GM12878 (cell line): Measurements from ENCODE around the gene KISS1R. TPM values are rescaled to one million over a fixed set of nuclear protein-coding genes. Genes with fewer than 3 reads are reported as not detected.

Source experiments
- ATAC-seq: fragments of 200-7000 bp; cut with Tn5 transposase; 3 replicates; pipeline ENCODE4 v1.9.1; 2020; ENCODE audit warnings: mild to moderate bottlenecking, moderate library complexity
- BruUV-seq: library from RNA; stranded (reverse); fragments of 400-500 nt; replicated peaks from 2 replicates; lab custom pipeline; 2021; lab: Mats Ljungman, UMichigan
- CTCF ChIA-PET: fragments of 300-600 bp; sonication (Branson Sonifier 250); formaldehyde crosslinking; extraction: SDS; loops from one replicate; lab custom pipeline; 2021; ENCODE audit warnings: inconsistent platforms; lab: Yijun Ruan, JAX
- POLR2A ChIA-PET: fragments of 350-600 bp; formaldehyde crosslinking; extraction: SDS; loops from one replicate; lab custom pipeline; 2021; ENCODE audit warnings: inconsistent platforms; lab: Charles Lee
- RAD21 ChIA-PET: fragments of 300-600 bp; sonication (Branson Sonifier 250); formaldehyde crosslinking; loops from one replicate; lab custom pipeline; 2023; ENCODE audit warnings: antibody characterized with exemption; ENCODE audit not compliant: unreplicated experiment; lab: Charles Lee
- SMC1A ChIA-PET: fragments of 300-600 bp; sonication (Branson Sonifier 250); formaldehyde crosslinking; loops from one replicate; lab custom pipeline; 2023; ENCODE audit not compliant: unreplicated experiment, uncharacterized antibody; lab: Charles Lee
- DNase-seq: peaks from one replicate; pipeline ENCODE4 v3.0.0-alpha.2; 2011; ENCODE audit warnings: low read depth, low spot score
- FAIRE-seq: peaks from 3 replicates; lab custom pipeline; 2011; peaks lifted over from hg19 to GRCh38; lab: Jason Lieb, UNC
- H2AFZ ChIP-seq: 2 replicates; pipeline ENCODE4 v1.6.0; 2011; ENCODE audit warnings: low read depth, low read length, control low read depth; ENCODE audit not compliant: control insufficient read depth
- H3K27ac ChIP-seq: 2 replicates; pipeline ENCODE4 v1.5.1; 2011; ENCODE audit warnings: control low read depth; ENCODE audit not compliant: control insufficient read depth, insufficient read depth
- H3K27me3 ChIP-seq, 2 experiments: replicated peaks in 1 of 2; 2 replicates each; pipeline versions ENCODE4 v1.6.0 to v1.6.1; 2011; ENCODE audit warnings: low read length in 1 of 2; ENCODE audit not compliant: control insufficient read depth in 2 of 2, insufficient read depth in 2 of 2
- H3K36me3 ChIP-seq, 2 experiments: 2 replicates each; pipeline ENCODE4 v1.5.1; 2011; ENCODE audit warnings: low read length in 1 of 2; ENCODE audit not compliant: control insufficient read depth in 2 of 2, insufficient read depth in 2 of 2
- H3K4me1 ChIP-seq: 2 replicates; pipeline ENCODE4 v1.6.1; 2011; ENCODE audit warnings: mild to moderate bottlenecking, low read length, moderate library complexity, mixed read lengths; ENCODE audit not compliant: control insufficient read depth, insufficient read depth
- H3K4me2 ChIP-seq: 2 replicates; pipeline ENCODE4 v1.6.0; 2011; ENCODE audit warnings: control low read depth; ENCODE audit not compliant: control insufficient read depth, insufficient read depth
- H3K4me3 ChIP-seq: fragments of 200-600 bp; sonication (generic); 2 replicates; pipeline ENCODE4 v1.5.1; 2016
- H3K79me2 ChIP-seq: 2 replicates; pipeline ENCODE4 v1.6.0; 2011; ENCODE audit warnings: low read length; ENCODE audit not compliant: control insufficient read depth, insufficient read depth
- H3K9ac ChIP-seq: 2 replicates; pipeline ENCODE4 v1.8.0; 2011; ENCODE audit warnings: low read length, control low read depth, mixed read lengths; ENCODE audit not compliant: control insufficient read depth, insufficient read depth
- H3K9me3 ChIP-seq: replicated peaks from 3 replicates; pipeline ENCODE4 v1.5.1; 2011; ENCODE audit warnings: mild to moderate bottlenecking, low read length; ENCODE audit not compliant: control insufficient read depth, insufficient read depth
- H4K20me1 ChIP-seq: 2 replicates; pipeline ENCODE4 v1.6.0; 2011; ENCODE audit not compliant: control insufficient read depth, insufficient read depth
- EED ChIP-seq: sonication (generic); IDR thresholded peaks from 2 replicates; pipeline ENCODE4 v1.6.1; 2016; ENCODE audit warnings: antibody characterized with exemption, low read depth
- EP300 ChIP-seq, 2 experiments: fragments of 150-350 bp in 1 of 2; IDR thresholded peaks; 2 replicates each; pipeline ENCODE4 v1.6.1; 2011 to 2012; ENCODE audit warnings: low read depth in 2 of 2, low read length in 2 of 2, borderline replicate concordance in 1 of 2, improper control_type of control experiment in 1 of 2, inconsistent platforms in 1 of 2; ENCODE audit not compliant: control insufficient read depth in 1 of 2
- IRF4 ChIP-seq: IDR thresholded peaks from 2 replicates; pipeline ENCODE4 v1.6.1; 2011; ENCODE audit warnings: low read depth, low read length
- MYB ChIP-seq: fragments of 150-350 bp; IDR thresholded peaks from 2 replicates; pipeline ENCODE4 v1.6.1; 2014; ENCODE audit warnings: mild to moderate bottlenecking, low read depth, low read length, borderline replicate concordance
- NFYB ChIP-seq: IDR thresholded peaks from 2 replicates; pipeline ENCODE4 v1.6.1; 2011; ENCODE audit warnings: low read depth, mild to moderate bottlenecking, low read length, improper control_type of control experiment, moderate library complexity; ENCODE audit not compliant: insufficient read depth
- WGBS: methylation state at CpG from one replicate; pipeline ENCODE4 v1.1.6; 2016; ENCODE audit warnings: low lambda C conversion rate; ENCODE audit not compliant: insufficient replicate concordance, insufficient coverage; ENCODE audit errors: missing lambda C conversion rate; 5-methylcytosine and 5-hydroxymethylcytosine counted together
- in situ Hi-C: fragments of 300-500 bp; cut with MboI; formaldehyde crosslinking; loops from 9 replicates; pipeline ENCODE4 v1.14.3; 2018; ENCODE audit warnings: mixed read lengths
- intact Hi-C: fragments of 100-400 bp; cut with micrococcal nuclease; formaldehyde crosslinking; loops from one replicate; pipeline ENCODE4 v1.14.2; 2022; ENCODE audit not compliant: unreplicated experiment
- polyA plus RNA-seq, 11 experiments: library from polyadenylated mRNA; depleted of rRNA in 4 of 11; unstranded in 6 of 11; stranded (reverse) in 5 of 11; fragments of >200 nt; fragmentation: Nextera tagmentation in 4 of 11; fragmentation: Illumina TruSeq in 1 of 11; extraction: Ambion mirVana in 4 of 11; extraction: Trizol in 1 of 11; gene quantifications; 1 replicate in 1 of 11; 2 replicates in 10 of 11; pipeline versions ENCODE4 v1.2.1 to v1.2.3, GENCODE V29; 2011 to 2016; ENCODE audit warnings: inconsistent platforms in 2 of 11, missing spikeins in 2 of 11, low read depth in 1 of 11
- total RNA-seq, 4 experiments: library from RNA; depleted of rRNA in 3 of 4; stranded (reverse); fragments of >200 nt in 3 of 4; fragmentation: Illumina TruSeq in 1 of 4; extraction: Trizol in 1 of 4; gene quantifications; 2 replicates each; pipeline versions ENCODE4 v1.2.1 to v1.2.3, GENCODE V29; 2013 to 2021

The KISS1R gene
- total and polyA plus RNA-seq, 10 of the 15 experiments (the other 5 are each of a cell fraction or from before 2014, with no cell fraction given) = 0.13 to 2.7 (median 1.4) TPM; not detected in 3

DNA sequence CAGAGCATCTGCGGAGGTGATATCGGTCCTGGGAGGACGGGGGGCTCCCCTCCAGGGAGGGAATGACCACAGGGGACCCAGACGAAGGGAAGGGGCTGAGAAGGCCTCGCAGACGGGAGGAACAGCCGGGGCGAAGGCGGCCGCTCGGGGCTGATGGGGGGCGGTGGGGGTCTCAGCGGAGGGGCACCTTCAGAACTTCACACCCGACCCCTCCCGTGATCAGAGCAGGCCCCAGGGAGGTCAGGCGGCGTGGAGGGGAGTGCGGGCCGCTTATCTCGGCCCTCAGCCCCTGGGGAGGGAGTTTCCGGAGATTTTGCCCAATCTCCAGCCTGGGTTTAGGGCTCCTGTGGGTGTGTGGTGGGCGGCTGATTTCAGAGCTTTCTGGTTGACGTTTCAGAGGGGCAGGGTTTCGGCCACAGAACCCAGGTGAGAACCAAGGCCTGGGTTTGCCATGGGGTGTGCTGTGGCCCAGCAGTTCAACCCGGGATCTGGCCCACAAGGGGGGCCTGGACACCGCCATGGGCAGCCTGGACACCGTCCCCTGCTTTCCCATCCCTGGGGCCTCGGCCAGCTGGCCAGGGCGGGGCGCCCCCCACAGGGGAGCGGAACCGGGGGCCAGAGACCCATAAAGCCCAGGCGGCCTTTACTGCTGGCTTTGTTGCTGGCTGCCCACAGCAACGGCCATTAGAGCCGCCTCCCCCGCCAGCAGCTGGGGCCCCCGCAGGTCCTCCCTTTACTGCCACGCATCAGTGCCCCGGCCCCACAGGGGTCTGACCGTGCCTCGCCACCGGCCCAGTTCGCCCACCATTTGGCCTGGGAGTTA lies 37.8 kb downstream of the KISS1R start (continued):
- TF ChIP-seq IRF4 (peak; percentile 66), NFYB (0 out of 2 replicates have a peak, but pooled peaks have one; percentile 11), MYB (no peak), EP300 (IDR thresholded peaks at IDR 0.05; ENCODE audit: borderline replicate concordance in 1 of 2, control insufficient read depth in 1 of 2, low read depth in 2 of 2, low read length in 2 of 2) (peak; percentile 74 to 89; a peak in 3 of 4 replicates)

GRCh38 chr19:955803-956765 lies 39.0 kb downstream of the KISS1R start:
- ChIA-PET RAD21 (interaction anchor here (1.8 to 4.8 kb wide), 2 partner anchors 28 to 32 kb away, joined by 5 to 20 read pairs; partner anchors contain the start of gene WDR18), CTCF (interaction anchor here (1.5 to 2.3 kb wide), 3 partner anchors 25 to 288 kb away, joined by 4 to 9 read pairs (median 7); partner anchors contain the start of gene WDR18), POLR2A (no interaction called here), SMC1A (interaction anchor here (1.5 kb wide), 1 partner anchor 28 kb away, joined by 5 read pairs; the partner anchor contains the start of gene WDR18)
- in situ Hi-C loops = no loop called here
- DNase-seq = no peak
- Histone ChIP-seq H3K36me3 (peaks cover 11 to 23% of the 10 kb centered on the region in 2 experiments), H3K27ac (peak overlapping the region; percentile 95), H3K27me3 (no peaks in the 10 kb centered on the region), H3K4me3 (no peak overlapping the region), H3K9me3 (no peaks in the 10 kb centered on the region), H3K9ac (no peak overlapping the region), H3K4me2 (no peak overlapping the region), H2AFZ (no peak overlapping the region), H3K4me1 (peaks cover 42% of the 10 kb centered on the region), H4K20me1 (peaks cover 3% of the 10 kb centered on the region; the same call in 1 of the 2 replicates), H3K79me2 (peaks cover 47% of the 10 kb centered on the region)
- no peak for FAIRE-seq
- no peak for ATAC-seq
- intact Hi-C loops = no loop called here
- no peak for TF ChIP-seq EED
- no TSS peak for BruUV-seq
- 95% methylated on average over 45 of the region's 55 CpGs for WGBS
